ENCODE measurements around the gene ADAD2.
"Not testable (repeated sequence)": the region's sequence is repeated elsewhere in the genome, so short reads cannot be mapped to it uniquely, and the experiment has no call there.

Gene ADAD2

GRCh38 chr16:84195201-84196093 lies 4.5 kb downstream of the ADAD2 start:
- DNase-seq (ENCODE audit: low read depth in 2 of 2) = no peak

- DNase-seq (ENCODE audit: low read depth in 2 of 2) = no peak
These were observed 5.1 kb downstream of the ADAD2 start for GRCh38 chr16:84196101-84196500.

- no peak for DNase-seq (ENCODE audit: low read depth in 2 of 2)
These were observed 5.9 kb downstream of the ADAD2 start for GRCh38 chr16:84196727-84197394.

GRCh38 chr16:84197466-84198128 lies 6.6 kb downstream of the ADAD2 start:
- no peak for DNase-seq (ENCODE audit: low read depth in 2 of 2)

- DNase-seq (ENCODE audit: low read depth in 2 of 2) = no peak
These were observed 7.4 kb downstream of the ADAD2 start for GRCh38 chr16:84198401-84198800.

GRCh38 chr16:84199097-84199496 lies 8.1 kb downstream of the ADAD2 start:
- no peak for DNase-seq (ENCODE audit: low read depth in 2 of 2)

GRCh38 chr16:84199861-84200260 lies 8.9 kb downstream of the ADAD2 start:
- no peak for DNase-seq (ENCODE audit: low read depth in 2 of 2)

- DNase-seq (ENCODE audit: low read depth in 2 of 2) = not testable (repeated sequence)
These were observed 13.6 kb downstream of the ADAD2 start for GRCh38 chr16:84204551-84204950.

GRCh38 chr16:84205123-84205522 lies 14.2 kb downstream of the ADAD2 start:
- not testable (repeated sequence) for DNase-seq (ENCODE audit: low read depth in 2 of 2)

GRCh38 chr16:84205976-84206691 lies 15.2 kb downstream of the ADAD2 start:
- no peak for DNase-seq (ENCODE audit: low read depth in 2 of 2)

- DNase-seq (ENCODE audit: low read depth in 2 of 2) = no peak
These were observed 16.3 kb downstream of the ADAD2 start for GRCh38 chr16:84207251-84207650.

- DNase-seq (ENCODE audit: low read depth in 2 of 2) = no peak
These were observed 16.9 kb downstream of the ADAD2 start for GRCh38 chr16:84207879-84208278.

GRCh38 chr16:84209989-84210388 lies 19.0 kb downstream of the ADAD2 start:
- no peak for DNase-seq (ENCODE audit: low read depth in 2 of 2)

GRCh38 chr16:84212154-84212553 lies 21.2 kb downstream of the ADAD2 start:
- no peak for DNase-seq (ENCODE audit: low read depth in 2 of 2)

- DNase-seq (ENCODE audit: low read depth in 2 of 2) = no peak
These were observed 21.7 kb downstream of the ADAD2 start for GRCh38 chr16:84212631-84213030.

- no peak for DNase-seq (ENCODE audit: low read depth in 2 of 2)
These were observed 23.6 kb downstream of the ADAD2 start for GRCh38 chr16:84214451-84215066.

- no peak for DNase-seq (ENCODE audit: low read depth in 2 of 2)
These were observed 24.6 kb downstream of the ADAD2 start for GRCh38 chr16:84215531-84215930.

GRCh38 chr16:84216144-84216543 lies 25.2 kb downstream of the ADAD2 start:
- DNase-seq (ENCODE audit: low read depth in 2 of 2) = not testable (repeated sequence)

- no peak for DNase-seq (ENCODE audit: low read depth in 2 of 2)
These were observed 27.3 kb downstream of the ADAD2 start for GRCh38 chr16:84218176-84218823.

GRCh38 chr16:84218956-84219355 lies 28.0 kb downstream of the ADAD2 start:
- DNase-seq (ENCODE audit: low read depth in 2 of 2) = no peak

GRCh38 chr16:84220851-84221250 lies 29.9 kb downstream of the ADAD2 start:
- no peak for DNase-seq (ENCODE audit: low read depth in 2 of 2)

Data from stimulated activated CD4-positive, alpha-beta T cell treated with anti-CD3 and anti-CD28 coated beads, Interleukin-1b, Interleukin-23, amount 100 ng/mL, for 4 hours (primary cell).